ENCODE measurements around the gene SDK1. TPM values are rescaled to one million over a fixed set of nuclear protein-coding genes. Genes with fewer than 3 reads are reported as not detected.

Gene SDK1
- total RNA-seq, 2 experiments from 2014 or later = 0.19 to 0.36 TPM

GRCh38 chr7:3326246-3326645 is 25.2 kb downstream of the SDK1 start:
- no peaks in the 10 kb centered on the region for H3K79me2 ChIP-seq (ENCODE audit: insufficient read depth, low read depth, low read length)
- no peak for DNase-seq (ENCODE audit: low spot score)
- H4K20me1 ChIP-seq (ENCODE audit: insufficient read depth, low read length) = no peaks in the 10 kb centered on the region
- H3K9me2 ChIP-seq (ENCODE audit: insufficient read depth, low read length) = no peaks in the 10 kb centered on the region
- intact Hi-C loops (cut with micrococcal nuclease; ENCODE audit: unreplicated experiment) = no loop called here
- no peak overlapping the region for H3K4me3 ChIP-seq (ENCODE audit: low read depth, low read length, poor library complexity, severe bottlenecking)
- TF ChIP-seq EZH2phosphoT487 (IDR thresholded peaks at IDR 0.05; ENCODE audit: borderline replicate concordance, low read depth, low read length) (no peak), CTCF (conservative IDR thresholded peaks at IDR 0.05; ENCODE audit: low read length) (no peak)
- H3K4me2 ChIP-seq (ENCODE audit: low read length) = no peak overlapping the region
- no TSS peak for BruUV-seq (replicated peaks)
- POLR2A ChIA-PET = no interaction called here
- H3K9me3 ChIP-seq (ENCODE audit: low read length) = no peaks in the 10 kb centered on the region
- H3K36me3 ChIP-seq (ENCODE audit: insufficient read depth, low read length) = no peaks in the 10 kb centered on the region
- CTCF ChIA-PET (ENCODE audit: unreplicated experiment) = no interaction called here
- H3K4me1 ChIP-seq (ENCODE audit: insufficient read depth, low read length, poor library complexity, severe bottlenecking) = no peaks in the 10 kb centered on the region
- H3K27ac ChIP-seq (ENCODE audit: low read depth, low read length, poor library complexity, severe bottlenecking) = no peak overlapping the region
- H2AFZ ChIP-seq (ENCODE audit: low read length) = no peak overlapping the region

GRCh38 chr7:3327099-3327498 is 26.0 kb downstream of the SDK1 start:
- DNase-seq (ENCODE audit: low spot score) = no peak
- TF ChIP-seq CTCF (conservative IDR thresholded peaks at IDR 0.05; ENCODE audit: low read length) (no peak), EZH2phosphoT487 (IDR thresholded peaks at IDR 0.05; ENCODE audit: borderline replicate concordance, low read depth, low read length) (no peak)
- Histone ChIP-seq H3K4me3 (ENCODE audit: low read depth, low read length, poor library complexity, severe bottlenecking) (no peak overlapping the region), H3K79me2 (ENCODE audit: insufficient read depth, low read depth, low read length) (no peaks in the 10 kb centered on the region), H3K4me1 (ENCODE audit: insufficient read depth, low read length, poor library complexity, severe bottlenecking) (no peaks in the 10 kb centered on the region), H3K9me3 (ENCODE audit: low read length) (no peaks in the 10 kb centered on the region), H3K4me2 (ENCODE audit: low read length) (no peak overlapping the region), H2AFZ (ENCODE audit: low read length) (no peak overlapping the region), H3K27ac (ENCODE audit: low read depth, low read length, poor library complexity, severe bottlenecking) (no peak overlapping the region), H3K9me2 (ENCODE audit: insufficient read depth, low read length) (no peaks in the 10 kb centered on the region), H4K20me1 (ENCODE audit: insufficient read depth, low read length) (no peaks in the 10 kb centered on the region), H3K36me3 (ENCODE audit: insufficient read depth, low read length) (no peaks in the 10 kb centered on the region)
- BruUV-seq (replicated peaks) = no TSS peak
- intact Hi-C loops (cut with micrococcal nuclease; ENCODE audit: unreplicated experiment) = no loop called here
- ChIA-PET POLR2A (no interaction called here), CTCF (ENCODE audit: unreplicated experiment) (no interaction called here)

GRCh38 chr7:3327655-3328054 is 26.6 kb downstream of the SDK1 start:
- Histone ChIP-seq H3K79me2 (ENCODE audit: insufficient read depth, low read depth, low read length) (no peaks in the 10 kb centered on the region), H3K4me1 (ENCODE audit: insufficient read depth, low read length, poor library complexity, severe bottlenecking) (no peaks in the 10 kb centered on the region), H4K20me1 (ENCODE audit: insufficient read depth, low read length) (no peaks in the 10 kb centered on the region), H2AFZ (ENCODE audit: low read length) (no peak overlapping the region), H3K36me3 (ENCODE audit: insufficient read depth, low read length) (no peaks in the 10 kb centered on the region), H3K27ac (ENCODE audit: low read depth, low read length, poor library complexity, severe bottlenecking) (no peak overlapping the region), H3K4me2 (ENCODE audit: low read length) (no peak overlapping the region), H3K9me2 (ENCODE audit: insufficient read depth, low read length) (no peaks in the 10 kb centered on the region), H3K4me3 (ENCODE audit: low read depth, low read length, poor library complexity, severe bottlenecking) (no peak overlapping the region), H3K9me3 (ENCODE audit: low read length) (no peaks in the 10 kb centered on the region)
- intact Hi-C loops (cut with micrococcal nuclease; ENCODE audit: unreplicated experiment) = no loop called here
- TF ChIP-seq EZH2phosphoT487 (IDR thresholded peaks at IDR 0.05; ENCODE audit: borderline replicate concordance, low read depth, low read length) (no peak), CTCF (conservative IDR thresholded peaks at IDR 0.05; ENCODE audit: low read length) (no peak)
- no TSS peak for BruUV-seq (replicated peaks)
- DNase-seq (ENCODE audit: low spot score) = no peak
- POLR2A ChIA-PET = no interaction called here
- CTCF ChIA-PET (ENCODE audit: unreplicated experiment) = no interaction called here

Data from OCI-LY7 (cell line).